Omental fat pad (tissue), 4 donors: Measurements from ENCODE around the gene GALNT14. TPM values are rescaled to one million over a fixed set of nuclear protein-coding genes. Genes with fewer than 3 reads are reported as not detected.

Source experiments
- ATAC-seq: fragments of 150-250 bp; one replicate; pipeline ENCODE4 v1.9.1; 2016; ENCODE audit warnings: mild to moderate bottlenecking, moderate library complexity; ENCODE audit not compliant: low FRiP score
- DNase-seq: peaks from one replicate; pipeline ENCODE4 v3.0.0-alpha.2; 2019; ENCODE audit warnings: low spot score
- total RNA-seq, 4 donors: library from RNA; depleted of rRNA; stranded (reverse); fragments of >200 nt; gene quantifications; one replicate each; pipeline ENCODE4 v1.1.0, GENCODE V29; 2016
- TF ChIP-seq, protein P1 (sequence below), 3 donors: fragments of 450-650 bp; IDR thresholded peaks; one replicate each; pipeline ENCODE4 v1.5.1; 2016 to 2017; ENCODE audit warnings: antibody characterized with exemption in 3 of 3, mild to moderate bottlenecking in 3 of 3, moderate library complexity in 2 of 3

The GALNT14 gene
- total RNA-seq, 4 donors from 2014 or later: 0.65 to 2.6 (median 2.0) TPM

DNA sequence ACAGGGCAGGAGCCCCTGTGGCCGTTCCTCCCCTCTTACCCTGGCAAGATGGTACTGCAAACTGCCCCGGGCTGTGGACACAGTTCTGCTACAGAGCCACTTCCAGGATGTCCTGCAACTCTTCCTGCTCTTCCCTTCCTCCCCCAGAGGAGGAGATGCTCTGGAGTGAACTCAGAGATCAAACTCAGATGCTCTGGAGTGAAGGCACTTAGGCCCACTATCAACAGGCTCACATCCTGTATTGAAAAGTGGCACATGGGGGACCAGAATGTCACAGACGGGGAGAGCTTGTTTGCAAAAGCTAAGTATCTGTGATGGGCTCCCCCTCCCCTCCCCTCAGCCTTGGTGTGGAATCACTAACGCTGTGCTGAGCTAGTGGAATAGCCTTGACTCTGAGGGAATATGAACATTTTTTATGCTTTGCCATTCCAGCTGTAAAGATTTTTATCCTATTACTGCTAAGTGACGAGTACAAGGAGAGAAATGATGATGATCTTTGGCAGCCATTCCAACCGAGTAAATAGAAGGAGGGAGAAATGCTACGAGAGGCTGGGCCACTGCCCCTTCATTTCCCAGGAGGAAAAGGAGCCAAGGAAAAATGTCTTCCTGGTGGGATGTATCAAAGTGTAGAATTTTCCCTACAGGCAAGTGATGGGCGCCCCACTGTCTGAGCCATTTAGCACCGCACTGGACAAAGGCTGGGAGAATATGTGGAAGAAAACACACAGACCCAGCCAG lies 152.6 kb downstream of the GALNT14 start:
- TF ChIP-seq, protein P1, sequence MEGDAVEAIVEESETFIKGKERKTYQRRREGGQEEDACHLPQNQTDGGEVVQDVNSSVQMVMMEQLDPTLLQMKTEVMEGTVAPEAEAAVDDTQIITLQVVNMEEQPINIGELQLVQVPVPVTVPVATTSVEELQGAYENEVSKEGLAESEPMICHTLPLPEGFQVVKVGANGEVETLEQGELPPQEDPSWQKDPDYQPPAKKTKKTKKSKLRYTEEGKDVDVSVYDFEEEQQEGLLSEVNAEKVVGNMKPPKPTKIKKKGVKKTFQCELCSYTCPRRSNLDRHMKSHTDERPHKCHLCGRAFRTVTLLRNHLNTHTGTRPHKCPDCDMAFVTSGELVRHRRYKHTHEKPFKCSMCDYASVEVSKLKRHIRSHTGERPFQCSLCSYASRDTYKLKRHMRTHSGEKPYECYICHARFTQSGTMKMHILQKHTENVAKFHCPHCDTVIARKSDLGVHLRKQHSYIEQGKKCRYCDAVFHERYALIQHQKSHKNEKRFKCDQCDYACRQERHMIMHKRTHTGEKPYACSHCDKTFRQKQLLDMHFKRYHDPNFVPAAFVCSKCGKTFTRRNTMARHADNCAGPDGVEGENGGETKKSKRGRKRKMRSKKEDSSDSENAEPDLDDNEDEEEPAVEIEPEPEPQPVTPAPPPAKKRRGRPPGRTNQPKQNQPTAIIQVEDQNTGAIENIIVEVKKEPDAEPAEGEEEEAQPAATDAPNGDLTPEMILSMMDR (IDR thresholded peaks at IDR 0.05): no peak
- DNase-seq (no peak), ATAC-seq (no peak)

DNA sequence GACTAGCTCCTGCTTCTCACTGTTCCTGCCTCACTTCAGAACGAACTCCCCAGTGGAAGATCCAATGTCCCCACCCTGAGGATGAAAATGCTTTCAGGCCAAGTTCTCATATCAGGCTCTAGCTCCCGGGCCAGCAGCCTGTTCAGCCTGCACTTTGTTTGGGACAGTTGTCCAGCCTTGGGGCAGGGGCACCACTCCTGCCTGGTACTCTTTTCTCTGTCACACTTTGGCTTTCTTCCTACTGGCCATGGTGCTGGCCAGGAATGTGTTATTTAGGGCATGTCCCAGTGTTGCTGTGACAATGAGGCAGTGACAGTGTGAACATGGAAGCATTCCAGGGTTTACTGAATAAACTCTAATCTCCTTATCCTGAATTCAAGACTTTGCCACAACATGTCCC lies 154.1 kb downstream of the GALNT14 start:
- no peak for ATAC-seq
- DNase-seq: no peak
- TF ChIP-seq, protein P1 (IDR thresholded peaks at IDR 0.05): no peak

DNA sequence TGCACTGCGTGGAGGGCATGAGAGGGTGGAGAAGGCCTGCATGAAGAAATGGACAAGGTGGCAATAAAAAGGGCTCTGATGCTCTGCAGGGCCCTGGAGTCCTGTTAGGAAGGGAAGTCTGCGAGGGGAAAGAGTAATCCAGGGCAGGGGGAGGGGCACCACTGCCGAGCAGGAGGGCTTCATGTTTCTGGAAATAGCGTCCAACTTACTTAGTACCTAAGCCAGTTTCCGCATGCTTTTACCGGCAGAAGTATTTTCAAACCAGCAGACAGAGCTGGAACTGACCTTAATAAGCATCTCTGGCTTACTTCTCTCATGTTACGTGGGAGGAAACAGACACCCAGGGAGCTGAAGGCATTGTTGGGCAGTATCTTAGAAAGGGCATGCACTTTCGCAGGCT lies 156.7 kb downstream of the GALNT14 start:
- DNase-seq: no peak
- TF ChIP-seq, protein P1 (IDR thresholded peaks at IDR 0.05): no peak
- peak; percentile 61 for ATAC-seq

DNA sequence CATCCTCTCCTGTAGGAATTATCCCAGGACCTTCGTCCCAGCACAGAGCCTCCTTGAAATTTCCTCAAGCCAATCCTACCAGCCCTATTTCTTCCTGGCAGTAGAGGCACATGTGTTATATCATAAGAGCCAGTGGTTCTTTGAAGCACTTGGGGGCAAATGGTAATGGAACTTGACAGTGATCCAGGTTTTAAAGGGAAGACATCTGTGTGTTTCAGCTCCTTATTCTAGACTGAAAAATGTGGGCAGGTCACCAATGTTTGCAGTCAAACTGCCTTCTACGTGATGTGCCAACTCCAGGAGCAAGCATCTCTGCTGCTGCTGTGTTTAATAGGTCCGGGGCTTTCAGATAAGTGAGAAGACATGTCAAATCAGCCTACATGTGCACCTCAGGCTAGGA lies 157.1 kb downstream of the GALNT14 start:
- TF ChIP-seq, protein P1 (IDR thresholded peaks at IDR 0.05): no peak
- DNase-seq (no peak), ATAC-seq (peak; percentile 2)

DNA sequence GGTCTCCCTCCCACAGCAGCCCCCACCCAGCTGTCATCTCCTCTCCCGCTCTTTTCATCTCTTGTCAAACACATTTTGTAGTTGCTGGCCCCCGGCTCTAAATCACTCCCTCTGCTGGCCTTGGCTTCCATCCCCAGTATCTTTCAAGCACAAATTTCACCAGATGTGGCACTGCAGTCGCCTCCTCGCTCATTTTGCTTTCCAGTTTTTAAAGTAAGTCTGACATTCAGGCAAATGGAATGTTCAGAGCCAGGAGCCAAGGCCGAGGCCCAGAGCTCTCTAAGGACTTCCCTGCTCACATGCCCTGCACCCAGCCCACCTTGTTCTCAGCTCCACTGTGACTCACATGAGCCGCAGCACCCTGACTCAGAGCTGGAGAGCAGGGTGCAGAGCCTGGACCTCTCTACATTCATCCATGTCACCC lies 158.4 kb downstream of the GALNT14 start:
- ATAC-seq: peak; percentile 96
- TF ChIP-seq, protein P1 (IDR thresholded peaks at IDR 0.05): no peak
- DNase-seq: no peak

DNA sequence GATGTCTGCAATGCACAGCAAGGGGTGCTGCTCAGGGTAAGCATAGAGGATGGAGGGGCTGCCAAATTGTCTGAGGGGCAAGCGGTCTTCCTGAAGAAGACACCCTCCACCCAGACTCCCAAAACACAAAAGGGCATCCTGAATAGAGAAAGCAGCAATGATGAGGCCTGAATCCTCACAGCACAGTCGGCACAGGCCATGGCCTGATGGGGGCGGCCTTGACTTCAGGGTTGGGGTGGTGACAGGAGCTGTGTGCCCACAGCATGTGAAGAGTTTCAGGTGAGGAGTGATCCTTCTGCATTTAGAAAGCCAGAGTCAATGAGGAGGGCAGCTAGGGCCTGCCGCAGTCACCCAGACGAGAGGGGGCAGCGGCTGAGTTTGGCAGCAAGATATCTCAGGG lies 159.4 kb downstream of the GALNT14 start:
- TF ChIP-seq, protein P1 (IDR thresholded peaks at IDR 0.05): no peak
- ATAC-seq: no peak

DNA sequence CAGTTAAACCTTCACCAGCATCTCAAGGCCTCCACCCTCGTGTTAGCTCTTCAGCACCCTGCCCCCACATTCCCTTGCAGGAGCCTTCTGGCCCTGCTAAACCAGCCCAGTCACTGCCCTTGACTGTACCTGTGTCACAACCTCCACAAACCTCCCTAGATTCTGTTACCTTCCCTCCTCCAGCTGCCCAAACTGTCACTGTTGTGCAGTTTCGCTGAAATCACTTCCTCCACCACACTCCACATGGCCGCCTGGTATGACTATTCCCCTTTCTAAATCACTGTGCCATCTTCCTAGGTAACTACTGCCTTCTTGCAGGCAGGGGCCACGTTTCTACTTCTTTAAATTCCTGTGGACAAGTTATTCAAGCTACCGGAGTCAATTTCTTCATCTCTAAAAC lies 160.2 kb downstream of the GALNT14 start:
- TF ChIP-seq, protein P1 (IDR thresholded peaks at IDR 0.05): no peak
- no peak for DNase-seq

More for the DNA sequence above, 159.4 kb downstream of the GALNT14 start:
- DNase-seq: no peak

More for the DNA sequence above, 160.2 kb downstream of the GALNT14 start:
- ATAC-seq: no peak
